Heart right ventricle (tissue), 16 donors: ENCODE measurements around the gene MAN1C1. TPM values are rescaled to one million over a fixed set of nuclear protein-coding genes. Genes with fewer than 3 reads are reported as not detected.
A peak's percentile ranks its signal among the peaks of the same experiment; 100 is the strongest.

Experiments
- ATAC-seq, 8 donors: fragments of 200-7000 bp; cut with Tn5 transposase; one replicate each; pipeline ENCODE4 v1.9.1; 2020; ENCODE audit warnings: mild to moderate bottlenecking in 8 of 8, moderate library complexity in 8 of 8, moderate number of reproducible peaks in 1 of 8
- DNase-seq, 2 donors: peaks; one replicate each; pipeline ENCODE4 v3.0.0-alpha.2; 2020
- H3K27ac ChIP-seq, 10 donors: fragments of 200-600 bp; sonication (generic) in 2 of 10; one replicate each; pipeline versions ENCODE4 v1.5.0 to v1.8.0; 2020 to 2022; ENCODE audit warnings: mild to moderate bottlenecking in 3 of 10
- H3K27me3 ChIP-seq, 7 donors: fragments of 200-600 bp; one replicate each; pipeline ENCODE4 v1.8.0; 2021 to 2022; ENCODE audit warnings: mild to moderate bottlenecking in 2 of 7
- H3K36me3 ChIP-seq, 9 donors: fragments of 200-600 bp; sonication (generic) in 1 of 9; one replicate each; pipeline versions ENCODE4 v1.5.0 to v1.8.0; 2020 to 2022; ENCODE audit warnings: mild to moderate bottlenecking in 2 of 9
- H3K4me1 ChIP-seq, 9 donors: fragments of 200-600 bp; sonication (generic) in 1 of 9; one replicate each; pipeline versions ENCODE4 v1.5.0 to v1.8.0; 2020 to 2022; ENCODE audit warnings: mild to moderate bottlenecking in 4 of 9
- H3K4me3 ChIP-seq, 10 donors: fragments of 200-600 bp; sonication (generic) in 2 of 10; one replicate each; pipeline versions ENCODE4 v1.5.0 to v1.8.0; 2020 to 2022; ENCODE audit warnings: mild to moderate bottlenecking in 7 of 10, moderate library complexity in 2 of 10
- H3K9me3 ChIP-seq, 11 donors: fragments of 200-600 bp in 10 of 11; sonication (generic) in 2 of 11; one replicate each; pipeline versions ENCODE4 v1.5.0 to v1.8.0; 2013 to 2022; ENCODE audit warnings: mild to moderate bottlenecking in 2 of 11, control low read depth in 1 of 11, moderate library complexity in 1 of 11
- CTCF ChIP-seq, 9 donors: fragments of 200-600 bp; sonication (generic) in 2 of 9; IDR thresholded peaks; one replicate each; pipeline versions ENCODE4 v1.5.0 to v1.8.0; 2021 to 2022; ENCODE audit warnings: antibody characterized with exemption in 9 of 9, mild to moderate bottlenecking in 5 of 9, moderate library complexity in 1 of 9
- WGBS, 2 donors: extraction: QIAGEN DNeasy Blood & Tissue Kit; methylation state at CpG; one replicate each; pipeline ENCODE4 v1.1.7; 2013; ENCODE audit warnings: inconsistent platforms in 1 of 2; 5-methylcytosine and 5-hydroxymethylcytosine counted together
- intact Hi-C, 10 donors: fragments of 100-400 bp; cut with DNase I; formaldehyde crosslinking; loops; one replicate each; pipeline versions ENCODE4 v1.11.1 to v1.14.2; 2022
- polyA plus RNA-seq, 2 donors: library from polyadenylated mRNA; stranded (reverse); fragments of 200-250 nt; gene quantifications; one replicate each; pipeline ENCODE4 v1.2.3, GENCODE V29; 2013
- total RNA-seq, 10 donors: library from RNA; stranded (reverse); fragmentation: NEBNext Ultra II Directional in 3 of 10; extraction: Animal tissue kit (Norgen Biotek cat#: 25700) in 3 of 10; gene quantifications; one replicate each; pipeline versions ENCODE4 v1.2.1 to v1.2.4, GENCODE V29; 2021 to 2023
- donor health status: Arrhythmogenic right ventricular cardiomyopathy.
- donor health status: ischemic (EF 13 %, LVEDD 7.1; RV severe dilation, severe dysfunction).
- donor health status: healthy with polysubstance abuse.
- donor health status: DM: no; HTN: yes; CAD: no.
- donor health status: DM: no; HTN: no; CAD: no.
- donor health status: ischemic (EF 25% LVEDD 6.9; RV normal size, moderate dysfunction).
- donor health status: ischemic (EF 25% LVEDD 5.7; RV mildly dilated, moderate dysfunction).
- donor health status: healthy.
- donor health status: DM: yes; HTN: yes; CAD: no.
- donor health status: Ischemic cardiomyopathy.
- donor health status: ischemic (EF 35%, LVEDD 5.7; RV mildly dilated, moderate dysfunction).
- donor health status: nonischemic (EF 11% LVEDD 7.7; RV severe dilation, severe dysfunction).
- donor health status: DM: yes; HTN: yes; CAD: no.
- donor health status: PGD.
- donor health status: ischemic (EF 29% LVEDD 5.4; RV normal size, mild dysfunction).
- donor health status: nonischemic (EF 23%, LVEDD 6.1; RV moderate dilation, normal function).

MAN1C1 gene
- total and polyA plus RNA-seq, 12 donors = 9.7 to 23.4 (median 13.4) TPM

- Histone ChIP-seq H3K9me3 (no peaks in the 10 kb centered on the region), H3K27ac (peak overlapping the region in 4 of 10 donors; percentile 33 to 70 (median 34)), H3K27me3 (no peaks in the 10 kb centered on the region), H3K36me3 (peaks cover 0 to 6% (median 0%) of the 10 kb centered on the region in 9 donors), H3K4me1 (peaks cover 11 to 57% (median 36%) of the 10 kb centered on the region in 9 donors), H3K4me3 (no peak overlapping the region)
- intact Hi-C loops = loop anchor here in 4 of 10 donors (5.0 to 10.0 kb wide), 3 partner anchors 33 to 104 kb away; partner anchors contain the start of gene MAN1C1 (in 1 of the 4)
- ATAC-seq (no peak), DNase-seq (no peak)
- 94 to 95% methylated on average over 13 of the region's 13 CpGs for WGBS, 2 donors
- no peak for TF ChIP-seq CTCF (IDR thresholded peaks at IDR 0.05)
Measured at GRCh38 chr1:25690396-25690956, 73.9 kb downstream of the MAN1C1 start.

- Histone ChIP-seq H3K4me1 (peaks cover 11 to 64% (median 43%) of the 10 kb centered on the region in 9 donors), H3K4me3 (no peak overlapping the region), H3K36me3 (peaks cover 0 to 6% (median 0%) of the 10 kb centered on the region in 9 donors), H3K27ac (no peak overlapping the region), H3K27me3 (no peaks in the 10 kb centered on the region), H3K9me3 (no peaks in the 10 kb centered on the region)
- no peak for TF ChIP-seq CTCF (IDR thresholded peaks at IDR 0.05)
- DNase-seq (no peak), ATAC-seq (no peak)
- WGBS, 2 donors = 98 to 100% methylated on average over 7 of the region's 7 CpGs
- intact Hi-C loops = loop anchor here in 4 of 10 donors (5.0 to 10.0 kb wide), 3 partner anchors 34 to 104 kb away; partner anchors contain the start of gene MAN1C1 (in 1 of the 4)
Measured at GRCh38 chr1:25691211-25691610, 74.6 kb downstream of the MAN1C1 start.

- TF ChIP-seq CTCF (IDR thresholded peaks at IDR 0.05) = peak in 7 of 9 donors; percentile 34 to 54 (median 47)
- intact Hi-C loops = loop anchor here in 4 of 10 donors (5.0 to 10.0 kb wide), 3 partner anchors 35 to 102 kb away; partner anchors contain the start of gene MAN1C1 (in 1 of the 4)
Measured at GRCh38 chr1:25692560-25692959, 76.0 kb downstream of the MAN1C1 start.

GRCh38 chr1:25694167-25695007, 77.8 kb downstream of the MAN1C1 start:
- DNase-seq (no peak), ATAC-seq (peak in 3 of 8 donors; percentile 22 to 28 (median 23))
- Histone ChIP-seq H3K4me3 (no peak overlapping the region), H3K27ac (peak overlapping the region; percentile 37 to 96 (median 90)), H3K9me3 (no peaks in the 10 kb centered on the region), H3K36me3 (no peaks in the 10 kb centered on the region), H3K27me3 (no peaks in the 10 kb centered on the region), H3K4me1 (peaks cover 3 to 78% (median 48%) of the 10 kb centered on the region in 9 donors)
- WGBS, 2 donors = 46 to 51% methylated on average over 9 of the region's 9 CpGs
- TF ChIP-seq CTCF (IDR thresholded peaks at IDR 0.05) = no peak
- intact Hi-C loops = loop anchor here in 8 of 10 donors (1.0 to 10.0 kb wide), 9 partner anchors 34 to 103 kb away; partner anchors contain the start of gene MAN1C1 (in 3 of the 8)

More at GRCh38 chr1:25692560-25692959, 76.0 kb downstream of the MAN1C1 start:
- WGBS, 2 donors = 80 to 81% methylated on average over 6 of the region's 6 CpGs
- H3K4me3 ChIP-seq = no peak overlapping the region
- peaks cover 11 to 77% (median 45%) of the 10 kb centered on the region in 9 donors for H3K4me1 ChIP-seq
- no peaks in the 10 kb centered on the region for H3K27me3 ChIP-seq
- no peaks in the 10 kb centered on the region for H3K36me3 ChIP-seq
- ATAC-seq (no peak), DNase-seq (no peak)
- H3K9me3 ChIP-seq = no peaks in the 10 kb centered on the region
- peak overlapping the region in 1 of 10 donors; percentile 36 for H3K27ac ChIP-seq
